Mucosa of descending colon (tissue), 3 donors: ENCODE results near the gene ZDHHC24. TPM values are rescaled to one million over a fixed set of nuclear protein-coding genes. Genes with fewer than 3 reads are reported as not detected.

Experiments used
- ATAC-seq: fragments of 200-7000 bp; cut with Tn5 transposase; one replicate; pipeline ENCODE4 v1.9.1; 2020; ENCODE audit warnings: mild to moderate bottlenecking, moderate library complexity
- DNase-seq, 3 donors: peaks; one replicate each; pipeline ENCODE4 v3.0.0-alpha.2; 2020
- H3K36me3 ChIP-seq: fragments of 200-600 bp; one replicate; pipeline ENCODE4 v1.8.0; 2021; ENCODE audit warnings: low read depth, mild to moderate bottlenecking
- H3K4me1 ChIP-seq: fragments of 200-600 bp; one replicate; pipeline ENCODE4 v1.8.0; 2021; ENCODE audit warnings: low read depth, mild to moderate bottlenecking
- H3K4me3 ChIP-seq: fragments of 200-600 bp; one replicate; pipeline ENCODE4 v1.8.0; 2021; ENCODE audit warnings: mild to moderate bottlenecking
- H3K9me3 ChIP-seq: fragments of 200-600 bp; one replicate; pipeline ENCODE4 v1.8.0; 2021; ENCODE audit warnings: mild to moderate bottlenecking
- intact Hi-C, 2 donors: fragments of 100-400 bp; cut with DNase I in 1 of 2; cut with micrococcal nuclease in 1 of 2; formaldehyde crosslinking; loops; one replicate each; pipeline versions ENCODE4 v1.11.0 to v1.11.1; 2022; cut with DNase I, micrococcal nuclease
- total RNA-seq, 3 donors: library from RNA; stranded (reverse); fragmentation: NEBNext Ultra II Directional in 2 of 3; extraction: Animal tissue kit (Norgen Biotek cat#: 25700) in 2 of 3; gene quantifications; one replicate each; pipeline versions ENCODE4 v1.2.1 to v1.2.4, GENCODE V29; 2021 to 2023
- TF ChIP-seq, protein P1 (sequence below): fragments of 200-600 bp; IDR thresholded peaks from one replicate; pipeline ENCODE4 v1.8.0; 2022; ENCODE audit warnings: antibody characterized with exemption, mild to moderate bottlenecking
- donor health status: DM: no; HTN: no; CAD: no; lungs with moderate emphysema.
- donor health status: DM: no; HTN: no; CAD: no.
- donor health status: DM: no; HTN: yes; CAD: no.

Gene ZDHHC24
- total RNA-seq, 3 donors from 2014 or later: 9.1 to 11.8 (median 10.4) TPM

DNA sequence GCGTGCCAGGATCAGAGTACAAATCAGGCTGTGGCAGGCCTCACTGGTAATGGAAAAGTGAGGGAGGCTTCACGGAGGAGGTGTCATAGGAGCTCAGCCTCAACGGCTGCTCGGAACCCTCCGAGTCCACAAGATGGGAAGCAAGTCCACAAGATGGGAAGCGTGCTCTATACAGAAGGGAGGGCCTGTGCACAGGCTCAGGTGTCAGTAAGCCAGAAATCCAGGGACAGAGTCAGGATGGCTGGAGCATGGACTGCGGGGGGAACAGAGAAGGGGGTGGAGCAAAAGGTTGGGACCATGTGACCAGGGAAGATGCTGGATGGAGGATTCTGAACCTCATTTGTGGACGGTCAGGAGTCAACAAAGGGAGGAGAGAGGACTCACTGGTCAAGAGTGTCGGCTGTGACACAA, 69.0 kb downstream of the ZDHHC24 start:
- no peaks in the 10 kb centered on the region for H3K36me3 ChIP-seq
- intact Hi-C loops: no loop called here
- H3K9me3 ChIP-seq: no peaks in the 10 kb centered on the region
- TF ChIP-seq, protein P1, sequence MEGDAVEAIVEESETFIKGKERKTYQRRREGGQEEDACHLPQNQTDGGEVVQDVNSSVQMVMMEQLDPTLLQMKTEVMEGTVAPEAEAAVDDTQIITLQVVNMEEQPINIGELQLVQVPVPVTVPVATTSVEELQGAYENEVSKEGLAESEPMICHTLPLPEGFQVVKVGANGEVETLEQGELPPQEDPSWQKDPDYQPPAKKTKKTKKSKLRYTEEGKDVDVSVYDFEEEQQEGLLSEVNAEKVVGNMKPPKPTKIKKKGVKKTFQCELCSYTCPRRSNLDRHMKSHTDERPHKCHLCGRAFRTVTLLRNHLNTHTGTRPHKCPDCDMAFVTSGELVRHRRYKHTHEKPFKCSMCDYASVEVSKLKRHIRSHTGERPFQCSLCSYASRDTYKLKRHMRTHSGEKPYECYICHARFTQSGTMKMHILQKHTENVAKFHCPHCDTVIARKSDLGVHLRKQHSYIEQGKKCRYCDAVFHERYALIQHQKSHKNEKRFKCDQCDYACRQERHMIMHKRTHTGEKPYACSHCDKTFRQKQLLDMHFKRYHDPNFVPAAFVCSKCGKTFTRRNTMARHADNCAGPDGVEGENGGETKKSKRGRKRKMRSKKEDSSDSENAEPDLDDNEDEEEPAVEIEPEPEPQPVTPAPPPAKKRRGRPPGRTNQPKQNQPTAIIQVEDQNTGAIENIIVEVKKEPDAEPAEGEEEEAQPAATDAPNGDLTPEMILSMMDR: no peak
- no peak overlapping the region for H3K4me3 ChIP-seq
- no peak for ATAC-seq
- DNase-seq: no peak
- peaks cover 4% of the 10 kb centered on the region for H3K4me1 ChIP-seq

DNA sequence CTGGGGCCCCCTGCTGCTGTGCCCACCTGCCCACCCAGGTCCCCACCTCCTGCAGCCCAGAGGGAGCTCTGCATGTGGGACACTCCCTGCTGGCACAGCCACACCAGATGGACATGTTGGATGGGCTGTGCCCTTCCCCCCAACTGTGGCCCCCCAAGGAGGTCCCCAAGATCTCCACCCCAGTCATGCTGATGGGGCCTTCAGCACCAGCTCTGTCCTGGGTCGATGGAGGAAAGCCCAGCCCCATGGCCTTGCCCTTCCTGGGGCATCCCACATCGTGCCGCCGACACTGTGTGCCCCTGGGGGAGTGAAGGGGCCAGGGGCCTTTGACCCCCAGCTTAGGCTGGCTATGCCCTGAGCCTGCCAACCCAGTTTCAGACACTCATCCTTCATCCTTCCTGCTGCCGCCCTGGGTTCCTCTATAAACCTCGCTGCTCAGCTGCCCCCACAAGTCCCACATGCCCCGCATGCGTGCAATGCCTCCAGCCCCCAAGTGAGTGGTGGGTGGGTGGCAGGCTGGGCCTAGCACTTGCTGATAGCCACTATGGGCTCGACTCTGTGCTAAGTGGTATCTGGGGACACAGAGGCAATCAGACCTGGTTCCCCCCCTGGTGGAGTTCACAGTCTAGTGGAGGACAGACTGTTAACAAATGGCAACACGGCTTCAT, 69.5 kb downstream of the ZDHHC24 start:
- H3K4me1 ChIP-seq: peaks cover 4% of the 10 kb centered on the region
- no peak for ATAC-seq
- TF ChIP-seq, protein P1: no peak
- H3K36me3 ChIP-seq: no peaks in the 10 kb centered on the region
- no peak for DNase-seq
- intact Hi-C loops: no loop called here
- no peaks in the 10 kb centered on the region for H3K9me3 ChIP-seq
- no peak overlapping the region for H3K4me3 ChIP-seq

DNA sequence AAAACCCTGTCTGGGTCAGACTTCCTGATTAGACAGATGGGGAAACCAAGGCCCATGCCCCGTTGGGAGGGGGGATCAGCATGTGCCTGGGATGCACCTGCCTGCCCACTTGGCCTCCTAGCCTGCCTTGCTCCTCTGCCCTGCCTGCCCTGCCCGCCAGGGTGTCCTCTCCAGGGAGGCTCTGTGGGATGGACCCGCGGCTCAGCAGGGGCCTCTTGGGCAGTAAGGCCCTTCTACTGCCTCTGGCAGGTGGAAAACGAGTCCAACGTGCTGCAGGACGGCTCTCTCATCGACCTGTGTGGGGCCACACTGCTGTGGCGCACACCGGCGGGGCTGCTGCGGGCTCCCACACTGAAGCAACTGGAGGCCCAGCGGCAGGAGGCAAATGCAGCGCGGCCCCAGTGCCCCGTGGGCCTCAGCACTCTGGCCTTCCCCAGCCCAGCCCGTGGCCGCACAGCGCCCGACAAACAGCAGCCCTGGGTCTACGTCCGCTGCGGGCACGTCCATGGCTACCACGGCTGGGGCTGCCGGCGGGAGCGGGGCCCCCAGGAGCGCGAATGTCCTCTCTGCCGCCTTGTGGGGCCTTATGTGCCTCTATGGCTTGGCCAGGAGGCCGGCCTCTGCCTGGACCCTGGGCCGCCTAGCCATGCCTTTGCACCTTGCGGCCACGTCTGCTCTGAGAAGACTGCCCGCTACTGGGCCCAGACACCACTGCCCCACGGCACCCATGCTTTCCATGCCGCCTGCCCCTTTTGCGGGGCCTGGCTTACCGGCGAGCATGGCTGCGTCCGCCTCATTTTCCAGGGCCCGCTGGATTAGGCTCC, 70.3 kb downstream of the ZDHHC24 start:
- Histone ChIP-seq H3K4me1 (peaks cover 4% of the 10 kb centered on the region), H3K9me3 (no peaks in the 10 kb centered on the region), H3K36me3 (no peaks in the 10 kb centered on the region), H3K4me3 (no peak overlapping the region)
- no peak for ATAC-seq
- no peak for DNase-seq
- intact Hi-C loops: no loop called here
- TF ChIP-seq, protein P1: no peak

DNA sequence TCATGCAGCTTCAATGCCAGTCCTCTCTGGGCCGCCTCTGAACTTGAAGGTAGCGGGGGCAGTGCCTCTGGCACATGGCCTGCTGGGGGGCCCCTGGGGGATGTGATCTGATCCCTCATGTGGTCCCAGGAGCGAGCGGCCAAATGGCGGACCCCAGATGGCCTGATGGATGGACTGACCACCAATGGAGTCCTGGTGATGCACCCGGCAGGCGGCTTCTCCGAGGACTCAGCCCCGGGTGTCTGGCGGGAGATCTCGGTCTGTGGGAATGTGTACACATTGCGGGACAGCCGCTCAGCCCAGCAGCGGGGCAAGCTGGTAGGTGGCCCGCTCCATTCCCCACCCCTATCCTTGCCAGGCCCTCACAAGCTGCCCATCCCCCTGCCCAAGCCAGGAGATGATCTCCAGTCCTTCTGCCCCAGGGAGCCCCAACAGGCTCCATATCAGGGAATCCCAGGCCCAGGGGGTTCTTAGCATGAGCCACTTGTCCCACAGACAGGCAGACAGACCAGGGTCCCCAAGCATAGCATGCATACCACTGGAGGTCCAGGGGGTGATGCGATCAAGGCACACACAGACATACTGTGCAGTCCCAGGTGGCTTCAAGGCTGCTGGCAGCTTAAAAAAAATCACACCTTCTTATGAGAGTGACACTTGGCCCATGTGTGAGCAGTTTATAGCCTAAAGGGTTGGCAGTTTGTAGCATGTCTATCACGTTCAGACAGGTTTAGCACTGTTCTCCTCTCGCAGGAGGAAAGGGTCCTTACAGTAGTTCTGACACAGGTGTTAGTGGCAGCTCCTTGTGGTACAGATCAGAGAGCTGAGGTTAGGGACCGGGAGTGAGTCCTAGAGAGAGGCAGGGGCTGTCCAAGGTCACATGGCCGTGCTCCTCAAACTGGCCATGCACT, 72.0 kb downstream of the ZDHHC24 start:
- intact Hi-C loops: no loop called here
- Histone ChIP-seq H3K4me1 (no peaks in the 10 kb centered on the region), H3K9me3 (no peaks in the 10 kb centered on the region), H3K36me3 (no peaks in the 10 kb centered on the region), H3K4me3 (no peak overlapping the region)
- TF ChIP-seq, protein P1: no peak
- ATAC-seq (no peak), DNase-seq (no peak)

DNA sequence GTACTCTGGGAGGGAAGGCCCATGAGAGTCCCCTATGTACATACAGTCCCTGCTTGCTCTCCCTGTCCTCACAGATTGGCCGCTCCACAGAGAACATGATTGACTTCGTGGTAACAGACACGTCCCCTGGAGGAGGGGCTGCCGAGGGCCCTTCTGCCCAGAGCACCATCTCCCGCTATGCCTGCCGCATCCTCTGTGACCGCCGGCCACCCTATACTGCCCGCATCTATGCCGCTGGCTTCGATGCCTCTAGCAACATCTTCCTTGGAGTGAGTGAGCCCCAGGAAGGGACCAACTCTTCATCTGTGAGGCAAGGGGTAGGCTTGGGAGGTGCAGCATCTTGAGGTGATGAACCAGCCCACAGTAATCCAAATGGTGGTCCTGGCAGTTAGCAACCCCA, 72.7 kb downstream of the ZDHHC24 start:
- Histone ChIP-seq H3K4me3 (no peak overlapping the region), H3K4me1 (no peaks in the 10 kb centered on the region), H3K9me3 (no peaks in the 10 kb centered on the region), H3K36me3 (no peaks in the 10 kb centered on the region)
- no peak for DNase-seq
- TF ChIP-seq, protein P1: no peak
- ATAC-seq: no peak
- intact Hi-C loops: no loop called here
